Smooth muscle cell (in vitro differentiated cells): ENCODE results near the gene MCTP1. TPM values are rescaled to one million over a fixed set of nuclear protein-coding genes. Genes with fewer than 3 reads are reported as not detected.
"Not testable (repeated sequence)": the region's sequence is repeated elsewhere in the genome, so short reads cannot be mapped to it uniquely, and the experiment has no call there.

Source experiments
- DNase-seq: peaks from one replicate; lab custom pipeline; 2025; ENCODE audit not compliant: unreplicated experiment; lab: John Stamatoyannopoulos, UW
- H2AFZ ChIP-seq: fragments of 200-600 bp; sonication (generic); 2 replicates; pipeline ENCODE4 v1.6.0; 2016; ENCODE audit warnings: antibody characterized with exemption, low read depth, mild to moderate bottlenecking
- H3F3A ChIP-seq: fragments of 200-600 bp; sonication (generic); 2 replicates; pipeline ENCODE4 v1.6.0; 2017; ENCODE audit warnings: antibody characterized with exemption, low read depth
- H3K27ac ChIP-seq: fragments of 200-600 bp; sonication (generic); 2 replicates; pipeline ENCODE4 v1.5.1; 2016; ENCODE audit warnings: low read depth, mild to moderate bottlenecking
- H3K27me3 ChIP-seq: fragments of 200-600 bp; sonication (generic); 2 replicates; pipeline ENCODE4 v1.6.1; 2016; ENCODE audit warnings: low read depth, mild to moderate bottlenecking
- H3K36me3 ChIP-seq: fragments of 200-600 bp; sonication (generic); 2 replicates; pipeline ENCODE4 v1.5.1; 2016; ENCODE audit warnings: low read depth
- H3K4me1 ChIP-seq: fragments of 200-600 bp; sonication (generic); 2 replicates; pipeline ENCODE4 v1.5.1; 2016; ENCODE audit warnings: low read depth
- H3K4me2 ChIP-seq: fragments of 200-600 bp; sonication (generic); 2 replicates; pipeline ENCODE4 v1.6.0; 2016; ENCODE audit warnings: mild to moderate bottlenecking
- H3K4me3 ChIP-seq: fragments of 200-600 bp; sonication (generic); 2 replicates; pipeline ENCODE4 v1.5.1; 2016; ENCODE audit warnings: mild to moderate bottlenecking
- H3K79me2 ChIP-seq: fragments of 200-600 bp; sonication (generic); 2 replicates; pipeline ENCODE4 v1.6.0; 2016; ENCODE audit warnings: low read depth, mild to moderate bottlenecking
- H3K9ac ChIP-seq: fragments of 200-600 bp; sonication (generic); 2 replicates; pipeline ENCODE4 v1.6.0; 2016; ENCODE audit warnings: low read depth
- H3K9me3 ChIP-seq: fragments of 200-600 bp; sonication (generic); replicated peaks from 2 replicates; pipeline ENCODE4 v1.5.1; 2016; ENCODE audit warnings: low read depth
- H4K20me1 ChIP-seq: fragments of 200-600 bp; sonication (generic); 2 replicates; pipeline ENCODE4 v1.6.0; 2016; ENCODE audit warnings: low read depth
- CTCF ChIP-seq: fragments of 200-600 bp; sonication (generic); IDR thresholded peaks from 2 replicates; pipeline ENCODE4 v1.5.1; 2017; ENCODE audit warnings: borderline replicate concordance, mild to moderate bottlenecking, antibody characterized with exemption; ENCODE audit not compliant: insufficient read depth, poor library complexity, severe bottlenecking
- WGBS: methylation state at CpG from one replicate; pipeline ENCODE4 v1.1.7; 2016; ENCODE audit warnings: low lambda C conversion rate; 5-methylcytosine and 5-hydroxymethylcytosine counted together
- polyA plus RNA-seq: library from polyadenylated mRNA; unstranded; fragments of >200 nt; fragmentation: Nextera tagmentation; extraction: Ambion mirVana; gene quantifications from 2 replicates; pipeline ENCODE4 v1.2.1, GENCODE V29; 2016
- total RNA-seq: library from RNA; depleted of rRNA; stranded (reverse); fragments of >200 nt; gene quantifications from 2 replicates; pipeline ENCODE4 v1.2.3, GENCODE V29; 2014

MCTP1 gene
- total and polyA plus RNA-seq, 2 experiments from 2014 or later, result 1.1 to 4.8 TPM

- no peaks in the 10 kb centered on the region for H4K20me1 ChIP-seq
- no peak overlapping the region for H2AFZ ChIP-seq
- H3K9ac ChIP-seq, result no peak overlapping the region
- no peaks in the 10 kb centered on the region for H3K79me2 ChIP-seq
- WGBS, result 77% methylated on average over 4 of the region's 4 CpGs
- no peaks in the 10 kb centered on the region for H3K27me3 ChIP-seq
- no peaks in the 10 kb centered on the region for H3K4me1 ChIP-seq
- TF ChIP-seq CTCF, result no peak
- H3K4me2 ChIP-seq, result no peak overlapping the region
- no peaks in the 10 kb centered on the region for H3K36me3 ChIP-seq
- DNase-seq, result no peak
- no peaks in the 10 kb centered on the region for H3K9me3 ChIP-seq
- no peak overlapping the region for H3K4me3 ChIP-seq
- H3K27ac ChIP-seq, result no peak overlapping the region
- H3F3A ChIP-seq, result no peaks in the 10 kb centered on the region
Observed at GRCh38 chr5:95007921-95008597, 276.8 kb downstream of the MCTP1 start.

DNA sequence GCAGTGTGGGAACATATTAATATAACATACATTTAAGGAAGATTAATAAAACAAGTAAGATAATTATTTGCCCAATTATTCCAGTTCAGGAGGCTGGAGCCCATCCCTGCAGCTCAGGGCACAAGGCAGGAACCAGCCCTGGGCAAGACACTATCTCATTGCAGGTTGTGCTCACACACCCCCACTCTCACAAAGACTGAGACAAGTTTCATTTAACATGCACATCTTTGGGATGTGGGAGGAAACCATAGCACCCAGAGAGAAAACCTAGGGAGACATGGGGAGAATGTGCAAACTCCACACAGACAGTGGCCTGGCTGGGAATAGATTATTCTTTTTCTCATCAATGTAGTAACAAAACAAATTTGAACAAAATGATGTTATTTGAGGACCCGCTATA lies 279.1 kb downstream of the MCTP1 start:
- H3K79me2 ChIP-seq, result no peaks in the 10 kb centered on the region
- H3K9me3 ChIP-seq, result no peaks in the 10 kb centered on the region
- H3K36me3 ChIP-seq, result no peaks in the 10 kb centered on the region
- 97% methylated on average over 1 of the region's 1 CpG for WGBS
- no peaks in the 10 kb centered on the region for H4K20me1 ChIP-seq
- no peak overlapping the region for H3K27ac ChIP-seq
- no peaks in the 10 kb centered on the region for H3K27me3 ChIP-seq
- no peak overlapping the region for H3K4me2 ChIP-seq
- no peak overlapping the region for H2AFZ ChIP-seq
- H3F3A ChIP-seq, result no peaks in the 10 kb centered on the region
- H3K4me1 ChIP-seq, result no peaks in the 10 kb centered on the region
- TF ChIP-seq CTCF, result no peak
- no peak overlapping the region for H3K9ac ChIP-seq
- DNase-seq, result no peak
- no peak overlapping the region for H3K4me3 ChIP-seq

GRCh38 chr5:94998670-94999069 lies 286.2 kb downstream of the MCTP1 start:
- no peak for TF ChIP-seq CTCF
- WGBS, result 70% methylated on average over 7 of the region's 7 CpGs
- Histone ChIP-seq H3K4me2 (no peak overlapping the region), H3F3A (no peaks in the 10 kb centered on the region), H3K79me2 (no peaks in the 10 kb centered on the region), H3K27ac (no peak overlapping the region), H3K9ac (no peak overlapping the region), H4K20me1 (no peaks in the 10 kb centered on the region), H3K36me3 (no peaks in the 10 kb centered on the region), H2AFZ (no peak overlapping the region), H3K27me3 (no peaks in the 10 kb centered on the region), H3K9me3 (no peaks in the 10 kb centered on the region), H3K4me1 (no peaks in the 10 kb centered on the region), H3K4me3 (no peak overlapping the region)
- no peak for DNase-seq

DNA sequence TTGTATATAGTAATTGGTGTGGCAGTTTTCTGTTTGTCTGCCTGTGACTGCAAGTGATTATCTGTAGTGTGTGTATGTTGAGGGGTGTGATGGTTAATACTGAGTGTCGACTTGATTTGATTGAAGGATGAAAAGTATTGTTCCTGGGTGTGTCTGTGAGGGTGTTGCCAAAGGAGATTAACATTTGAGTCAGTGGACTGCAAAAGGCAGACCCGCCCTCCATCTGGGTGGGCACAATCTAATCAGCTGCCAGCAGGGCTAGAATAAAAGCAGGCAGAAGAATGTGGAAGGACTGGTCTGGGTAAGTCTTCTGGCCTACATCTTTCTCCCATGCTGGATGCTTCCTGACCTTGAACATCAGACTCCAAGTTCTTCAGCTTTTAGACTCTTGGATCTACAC lies 290.4 kb downstream of the MCTP1 start:
- H3K4me1 ChIP-seq, H3K79me2 ChIP-seq, H3K27ac ChIP-seq, H3K36me3 ChIP-seq, H3K27me3 ChIP-seq, H3K9ac ChIP-seq, H2AFZ ChIP-seq, H3K4me2 ChIP-seq, H4K20me1 ChIP-seq, H3K4me3 ChIP-seq, H3K9me3 ChIP-seq, H3F3A ChIP-seq, DNase-seq: not testable (repeated sequence)
- WGBS, result 89% methylated on average over 2 of the region's 2 CpGs
